H1 (cell line): Measurements from ENCODE around the gene SKAP2. TPM values are rescaled to one million over a fixed set of nuclear protein-coding genes. Genes with fewer than 3 reads are reported as not detected.

Experiments used
- ATF2 ChIP-seq: IDR thresholded peaks from 2 replicates; pipeline ENCODE4 v1.6.1; 2012; ENCODE audit warnings: low read length, inconsistent platforms
- BCL11A ChIP-seq, 2 experiments: IDR thresholded peaks; one replicate each; pipeline ENCODE4 v1.6.1; 2011; ENCODE audit warnings: low read depth in 2 of 2, low read length in 2 of 2, mild to moderate bottlenecking in 2 of 2
- CBX5 ChIP-seq: fragments of 300-800, 300-1000 bp; sonication (generic); IDR thresholded peaks from 2 replicates; pipeline ENCODE4 v1.7.1; 2016; ENCODE audit warnings: antibody characterized with exemption, low read length, low read depth
- CHD7 ChIP-seq: fragments of 300-600 bp; sonication (generic); IDR thresholded peaks from 2 replicates; pipeline ENCODE4 v1.7.1; 2012; ENCODE audit warnings: low read length, moderate library complexity, mild to moderate bottlenecking, inconsistent platforms; ENCODE audit not compliant: insufficient replicate concordance
- HDAC6 ChIP-seq: IDR thresholded peaks from one replicate; pipeline ENCODE4 v1.7.1; 2012; ENCODE audit warnings: low read depth, mild to moderate bottlenecking, inconsistent platforms, low read length, moderate library complexity
- polyA plus RNA-seq, 7 experiments: library from polyadenylated mRNA; depleted of rRNA in 3 of 7; stranded (reverse) in 5 of 7; unstranded in 2 of 7; fragments of >200 nt in 5 of 7; fragments of 200-250 nt in 2 of 7; gene quantifications; 1 replicate in 5 of 7; 2 replicates in 1 of 7; 4 replicates in 1 of 7; pipeline versions ENCODE4 v1.2.1 to v1.2.3, GENCODE V29; 2011 to 2013; ENCODE audit warnings: missing spikeins in 2 of 7, mixed read lengths in 2 of 7
- total RNA-seq: library from RNA; stranded (reverse); fragmentation: NEBNext Ultra II Directional; extraction: Animal tissue kit (Norgen Biotek cat#: 25700); gene quantifications from 2 replicates; pipeline ENCODE4 v1.2.1, GENCODE V29; 2021

The SKAP2 gene
- total and polyA plus RNA-seq, 2 of the 8 experiments (the other 6 are each of a cell fraction or from before 2014, with no cell fraction given), result 0.53 to 5.1 TPM

- TF ChIP-seq CHD7, result no peak
- TF ChIP-seq HDAC6, result no peak
- no peak for TF ChIP-seq CBX5
- TF ChIP-seq ATF2, result no peak
- TF ChIP-seq BCL11A (IDR thresholded peaks at IDR 0.05; ENCODE audit: low read depth in 2 of 2, low read length in 2 of 2), result no peak
- TF ChIP-seq, all 59 proteins: peak for 0
Observed at GRCh38 chr7:26668821-26669220, 195.6 kb downstream of the SKAP2 start (continued).
